Esophagus squamous epithelium (tissue), 5 donors: ENCODE measurements around the gene ZDHHC22. TPM values are rescaled to one million over a fixed set of nuclear protein-coding genes. Genes with fewer than 3 reads are reported as not detected.

ENCODE experiments used
- DNase-seq: peaks from one replicate; lab custom pipeline; 2025; lab: John Stamatoyannopoulos, UW
- H3K27ac ChIP-seq, 4 donors: fragments of 200-600 bp; sonication (generic); one replicate each; pipeline ENCODE4 v1.5.1; 2016 to 2019; ENCODE audit warnings: mild to moderate bottlenecking in 1 of 4
- H3K27me3 ChIP-seq, 4 donors: fragments of 200-600 bp; sonication (generic); 1 replicate in 3 of 4; 2 replicates in 1 of 4; pipeline versions ENCODE4 v1.5.1 to v1.6.0; 2017 to 2021; ENCODE audit warnings: antibody characterized with exemption in 1 of 4
- H3K36me3 ChIP-seq, 3 donors: fragments of 200-600 bp; sonication (generic); one replicate each; pipeline ENCODE4 v1.5.1; 2016 to 2019
- H3K4me1 ChIP-seq, 3 donors: fragments of 200-600 bp; sonication (generic); one replicate each; pipeline ENCODE4 v1.5.1; 2017 to 2019
- H3K4me3 ChIP-seq, 4 donors: fragments of 200-600 bp; sonication (generic); 1 replicate in 3 of 4; 2 replicates in 1 of 4; pipeline ENCODE4 v1.5.1; 2016 to 2019; ENCODE audit warnings: mild to moderate bottlenecking in 2 of 4, moderate library complexity in 1 of 4
- H3K9me3 ChIP-seq, 3 donors: fragments of 200-600 bp; sonication (generic); one replicate each; pipeline ENCODE4 v1.5.1; 2016 to 2019
- CTCF ChIP-seq, 6 experiments: fragments of 450-650 bp in 4 of 6; fragments of 200-600 bp in 2 of 6; sonication (generic) in 2 of 6; IDR thresholded peaks; one replicate each; pipeline ENCODE4 v1.5.1; 2016 to 2019; ENCODE audit warnings: antibody characterized with exemption in 6 of 6, mild to moderate bottlenecking in 4 of 6, moderate library complexity in 4 of 6
- POLR2A ChIP-seq, 4 donors: fragments of 450-650 bp; IDR thresholded peaks; one replicate each; pipeline ENCODE4 v1.6.1; 2017; ENCODE audit warnings: antibody characterized with exemption in 4 of 4, mild to moderate bottlenecking in 4 of 4, moderate library complexity in 3 of 4
- WGBS, 2 donors: methylation state at CpG; one replicate each; pipeline ENCODE4 v1.1.5; 2018; 5-methylcytosine and 5-hydroxymethylcytosine counted together
- intact Hi-C: fragments of 100-400 bp; cut with DNase I; formaldehyde crosslinking; loops from one replicate; pipeline ENCODE4 v1.15.0; 2022
- total RNA-seq, 4 donors: library from RNA; depleted of rRNA; stranded (reverse); fragments of >200 nt; gene quantifications; one replicate each; pipeline ENCODE4 v1.1.0, GENCODE V29; 2016
- donor health status: DM: yes; HTN: yes; CAD: no.

ZDHHC22 gene
- total RNA-seq, 4 donors from 2014 or later: not detected

- no peak for DNase-seq
- WGBS, 2 donors: 2 to 6% methylated on average over 7 to 23 of the region's 67 CpGs
- intact Hi-C loops: no loop called here
These were observed 1.0 kb downstream of the ZDHHC22 start for GRCh38 chr14:77140359-77141213.

GRCh38 chr14:77139540-77140358 lies 1.8 kb downstream of the ZDHHC22 start:
- Histone ChIP-seq H3K9me3 (no peaks in the 10 kb centered on the region), H3K4me3 (peak overlapping the region in 1 of 4 donors; percentile 23), H3K27me3 (peaks cover 11 to 99% (median 21%) of the 10 kb centered on the region in 4 donors), H3K36me3 (no peaks in the 10 kb centered on the region), H3K27ac (no peak overlapping the region), H3K4me1 (peaks cover 19 to 28% (median 22%) of the 10 kb centered on the region in 3 donors)
- TF ChIP-seq POLR2A (IDR thresholded peaks at IDR 0.05) (no peak), CTCF (IDR thresholded peaks at IDR 0.05) (peak in 5 of 6 experiments; percentile 10 to 48 (median 16))
- DNase-seq: no peak
- 0 to 7% methylated on average over 2 to 9 of the region's 52 CpGs for WGBS, 2 donors
- intact Hi-C loops: no loop called here

More at GRCh38 chr14:77140359-77141213, 1.0 kb downstream of the ZDHHC22 start:
- no peak for TF ChIP-seq CTCF (IDR thresholded peaks at IDR 0.05)
- TF ChIP-seq POLR2A (IDR thresholded peaks at IDR 0.05): no peak
- peak overlapping the region in 2 of 4 donors; percentile 35 to 56 for H3K4me3 ChIP-seq
- peaks cover 11 to 99% (median 21%) of the 10 kb centered on the region in 4 donors for H3K27me3 ChIP-seq
- no peak overlapping the region for H3K27ac ChIP-seq
- no peaks in the 10 kb centered on the region for H3K9me3 ChIP-seq
- H3K36me3 ChIP-seq: no peaks in the 10 kb centered on the region
- H3K4me1 ChIP-seq: peaks cover 19 to 28% (median 22%) of the 10 kb centered on the region in 3 donors

GRCh38 chr14:77139022-77139421 lies 2.6 kb downstream of the ZDHHC22 start:
- Histone ChIP-seq H3K4me1 (peaks cover 19 to 28% (median 22%) of the 10 kb centered on the region in 3 donors), H3K4me3 (no peak overlapping the region), H3K27me3 (peaks cover 11 to 99% (median 21%) of the 10 kb centered on the region in 4 donors), H3K9me3 (no peaks in the 10 kb centered on the region), H3K36me3 (no peaks in the 10 kb centered on the region), H3K27ac (no peak overlapping the region)
- TF ChIP-seq CTCF (IDR thresholded peaks at IDR 0.05): no peak
- DNase-seq: no peak
- intact Hi-C loops: no loop called here
- WGBS, 2 donors: 73 to 75% methylated on average over 15 of the region's 15 CpGs

- intact Hi-C loops: no loop called here
- TF ChIP-seq POLR2A (IDR thresholded peaks at IDR 0.05) (no peak), CTCF (IDR thresholded peaks at IDR 0.05) (no peak)
- Histone ChIP-seq H3K27me3 (peaks cover 0 to 89% (median 3%) of the 10 kb centered on the region in 4 donors), H3K36me3 (no peaks in the 10 kb centered on the region), H3K9me3 (no peaks in the 10 kb centered on the region), H3K4me1 (no peaks in the 10 kb centered on the region), H3K4me3 (no peak overlapping the region), H3K27ac (no peak overlapping the region)
- WGBS, 2 donors: 9% methylated on average over 15 of the region's 22 CpGs
- DNase-seq: no peak
These were observed 7.8 kb downstream of the ZDHHC22 start for GRCh38 chr14:77133720-77134338.
